ENCODE results near the gene DNAH10.

Gene DNAH10

DNA sequence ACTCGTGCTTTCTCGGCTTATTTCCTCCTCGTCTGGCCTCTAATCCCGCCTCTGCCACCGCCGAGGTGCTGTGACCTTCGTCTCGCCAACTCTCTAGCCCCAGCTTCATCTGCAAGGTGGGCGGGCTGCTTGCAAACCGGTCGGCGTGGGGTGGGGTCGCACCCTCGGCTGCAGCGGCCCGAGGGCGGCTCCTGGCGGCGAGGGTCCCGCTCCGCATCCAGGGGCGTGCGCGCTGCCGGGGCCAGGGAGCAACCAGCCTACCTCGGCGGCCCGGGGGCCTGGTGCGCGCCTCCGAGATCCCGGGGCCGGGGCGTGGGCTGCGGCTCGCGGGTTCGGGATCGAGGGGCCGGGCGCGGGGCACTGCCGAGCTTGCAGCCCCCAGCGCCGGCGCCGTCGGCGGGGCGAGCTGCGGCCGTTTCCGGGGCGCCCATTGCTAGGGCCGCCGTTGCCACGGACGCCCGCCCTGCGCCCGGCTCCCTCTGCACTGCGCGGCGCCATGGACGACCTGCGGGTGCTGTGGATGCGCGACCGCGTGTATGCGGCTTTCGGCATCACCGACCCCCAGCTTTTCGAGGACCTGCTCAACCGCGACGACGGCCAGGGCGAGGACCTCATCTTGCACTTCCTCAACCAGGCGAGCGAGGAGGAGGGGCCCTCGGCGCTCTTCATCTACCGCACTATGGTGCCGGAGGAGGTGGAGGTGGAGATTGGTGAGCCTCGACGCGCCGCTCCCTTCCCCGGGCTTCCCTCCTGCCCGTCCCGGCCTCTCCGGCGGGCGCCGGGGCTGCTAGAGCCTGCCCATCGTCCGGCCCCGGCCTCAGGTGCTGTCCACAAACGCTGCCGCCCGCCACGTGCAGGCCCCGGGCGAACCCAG is at the start of gene DNAH10:
Gene DNAH10 (plus strand): TSS at position 461 of the 874 bp plus-strand sequence. CDS start 36 bp downstream, at position 497.
- peak in 1 of 2 experiments; percentile 3 for DNase-seq

- DNase-seq, result no peak
These were observed 49.3 kb upstream of the DNAH10 start for GRCh38 chr12:123712780-123713319.

GRCh38 chr12:123713398-123713797 is 48.7 kb upstream of the DNAH10 start:
- DNase-seq, result no peak

- DNase-seq, result no peak
These were observed 48.1 kb upstream of the DNAH10 start for GRCh38 chr12:123713823-123714585.

GRCh38 chr12:123715195-123715594 is 46.9 kb upstream of the DNAH10 start:
- DNase-seq, result no peak

GRCh38 chr12:123717350-123717749 is 44.8 kb upstream of the DNAH10 start:
- DNase-seq, result no peak

GRCh38 chr12:123720141-123720814 is 41.8 kb upstream of the DNAH10 start:
- DNase-seq, result no peak

DNA sequence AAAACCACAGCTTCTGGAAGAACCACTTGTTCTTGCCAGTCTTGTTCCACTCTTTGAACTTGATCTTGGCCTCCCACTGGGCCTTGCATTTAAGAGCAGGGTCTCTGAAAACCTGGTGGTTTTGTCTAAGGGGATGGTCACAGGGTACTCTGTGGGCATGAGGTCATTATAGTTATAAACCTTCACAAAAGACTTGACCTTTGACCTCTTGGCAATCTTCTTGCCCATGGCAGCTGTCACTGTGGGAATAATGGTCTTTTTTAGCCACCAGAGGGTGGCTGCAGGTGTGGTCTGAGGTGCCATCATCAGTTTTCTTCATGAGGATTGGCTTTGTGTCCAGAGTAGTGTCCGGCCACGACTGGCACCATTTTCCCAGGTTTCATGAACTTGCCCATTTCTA is 40.9 kb upstream of the DNAH10 start:
- no peak for DNase-seq

GRCh38 chr12:123723011-123723410 is 39.1 kb upstream of the DNAH10 start:
- DNase-seq, result no peak

- DNase-seq, result no peak
These were observed 38.3 kb upstream of the DNAH10 start for GRCh38 chr12:123723765-123724164.

DNA sequence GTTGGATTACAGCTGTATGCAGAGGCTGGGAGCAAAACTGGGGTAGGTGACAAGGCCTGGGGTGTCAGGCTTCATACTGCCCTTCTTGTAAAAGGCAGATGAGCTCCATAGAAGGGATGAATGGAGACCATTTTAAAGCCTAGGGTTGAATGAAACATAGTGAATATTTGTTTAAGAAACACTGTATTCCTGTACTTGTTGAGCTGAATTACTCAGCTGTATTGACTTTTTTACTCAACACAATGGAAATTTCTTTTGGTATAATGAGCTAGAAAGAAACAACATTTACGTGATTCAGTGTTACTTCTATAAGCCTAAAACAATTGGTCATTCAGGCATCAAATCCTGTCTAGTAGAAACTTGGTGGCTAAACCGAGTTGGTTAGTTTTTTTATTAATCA is 35.9 kb upstream of the DNAH10 start:
- no peak for DNase-seq

GRCh38 chr12:123726962-123727361 is 35.1 kb upstream of the DNAH10 start:
- no peak for DNase-seq

DNA sequence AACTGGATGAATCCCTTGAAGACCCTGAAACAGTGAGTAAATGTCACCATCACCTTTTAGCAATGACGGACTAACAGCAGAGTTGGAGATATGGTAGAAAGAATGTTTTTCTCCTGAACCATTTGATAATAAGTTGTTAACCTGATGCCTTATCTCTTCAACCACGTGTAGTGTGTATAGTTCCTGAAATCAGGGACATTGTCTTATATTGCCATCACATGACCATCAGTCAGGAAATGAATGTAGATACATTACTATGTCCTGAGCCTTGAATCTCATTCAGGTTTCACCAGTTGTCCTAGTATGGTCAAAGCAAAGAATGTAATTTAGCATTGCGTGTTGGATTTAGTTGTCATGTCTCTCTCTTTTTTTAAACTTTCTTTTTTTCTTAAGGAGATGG is 34.2 kb upstream of the DNAH10 start:
- no peak for DNase-seq

GRCh38 chr12:123731596-123731995 is 30.5 kb upstream of the DNAH10 start:
- DNase-seq, result no peak

DNA sequence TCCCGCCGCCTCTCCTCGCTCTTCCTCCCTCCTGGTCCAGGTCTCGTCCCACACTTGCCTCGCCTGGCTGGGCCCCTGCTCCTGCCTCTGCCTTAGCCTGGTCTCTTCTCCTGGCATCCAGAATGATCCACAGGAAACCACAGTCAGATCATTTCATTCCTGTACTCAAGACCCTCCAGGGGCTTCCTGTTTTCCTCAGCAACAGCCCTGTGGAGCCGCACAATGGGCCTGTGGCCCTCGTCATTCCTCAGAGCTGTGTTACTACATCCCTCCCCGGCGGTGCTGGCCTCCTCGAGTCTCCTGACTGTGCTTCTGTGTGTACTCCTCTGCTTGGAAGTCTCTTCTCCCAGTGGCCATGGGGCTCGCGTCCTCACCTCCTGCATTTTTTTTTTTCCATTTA is 29.9 kb upstream of the DNAH10 start:
- DNase-seq, result no peak

DNA sequence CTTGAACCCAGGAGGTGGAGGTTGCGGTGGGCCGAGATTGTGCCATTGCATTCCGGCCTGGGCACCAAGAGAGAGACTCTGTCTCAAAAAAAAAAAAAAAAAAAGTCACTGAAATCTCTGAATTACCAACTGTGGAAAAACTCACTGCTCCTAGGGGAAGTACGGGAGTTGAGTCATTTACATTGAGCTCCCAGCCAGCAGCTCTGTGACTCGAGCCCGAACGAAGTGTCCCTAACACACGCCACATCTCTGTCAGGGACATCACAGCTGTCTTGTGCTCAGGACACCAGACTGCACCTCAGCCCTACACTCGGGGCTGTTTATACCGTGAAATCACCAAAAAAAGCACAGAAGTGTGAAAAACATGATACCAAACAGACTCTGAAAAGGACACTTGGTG is 28.9 kb upstream of the DNAH10 start:
- DNase-seq, result no peak

DNA sequence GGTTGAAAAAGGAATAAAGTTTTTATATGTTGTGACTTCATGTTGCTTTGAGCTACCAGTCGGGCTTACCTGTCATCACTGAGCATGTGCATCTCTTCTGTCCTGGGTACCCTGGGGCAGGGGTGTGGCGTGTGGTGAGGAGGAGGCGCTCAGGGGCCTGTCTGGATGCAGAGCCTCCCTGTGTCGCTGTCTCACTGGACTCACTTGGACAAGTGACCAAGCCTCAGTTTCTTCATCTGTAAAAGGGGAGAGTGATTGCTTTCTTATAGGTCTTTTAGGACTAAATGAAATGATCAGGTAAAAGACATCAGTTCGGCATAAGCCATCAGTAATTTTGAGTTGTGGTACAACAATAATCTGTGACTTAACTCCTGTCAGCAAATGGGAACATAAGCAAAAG is 27.8 kb upstream of the DNAH10 start:
- no peak for DNase-seq

- DNase-seq, result no peak
These were observed 20.0 kb upstream of the DNAH10 start for GRCh38 chr12:123741937-123742572.

DNA sequence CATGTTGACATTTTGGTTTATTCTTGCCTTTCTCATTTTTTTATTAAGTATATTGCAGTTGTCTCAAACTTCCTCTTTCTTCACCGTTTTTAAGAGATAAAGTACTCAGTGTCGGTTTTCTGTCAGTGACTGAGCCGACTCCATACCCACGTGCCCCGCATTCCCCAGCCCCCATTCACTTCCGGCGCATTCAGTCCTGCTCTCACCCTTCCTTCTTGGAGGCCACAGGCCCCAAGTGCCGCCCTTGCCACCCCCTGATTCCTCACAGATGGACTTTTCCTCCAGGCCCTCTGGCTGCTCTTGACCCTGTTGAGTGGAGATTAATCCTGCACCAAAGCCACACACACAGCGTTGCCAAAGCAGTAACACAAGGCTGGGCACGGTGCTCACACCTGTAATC is 19.1 kb upstream of the DNAH10 start:
- peak; percentile 43 to 68 for DNase-seq

- DNase-seq, result no peak
These were observed 17.3 kb upstream of the DNAH10 start for GRCh38 chr12:123744836-123745235.

DNA sequence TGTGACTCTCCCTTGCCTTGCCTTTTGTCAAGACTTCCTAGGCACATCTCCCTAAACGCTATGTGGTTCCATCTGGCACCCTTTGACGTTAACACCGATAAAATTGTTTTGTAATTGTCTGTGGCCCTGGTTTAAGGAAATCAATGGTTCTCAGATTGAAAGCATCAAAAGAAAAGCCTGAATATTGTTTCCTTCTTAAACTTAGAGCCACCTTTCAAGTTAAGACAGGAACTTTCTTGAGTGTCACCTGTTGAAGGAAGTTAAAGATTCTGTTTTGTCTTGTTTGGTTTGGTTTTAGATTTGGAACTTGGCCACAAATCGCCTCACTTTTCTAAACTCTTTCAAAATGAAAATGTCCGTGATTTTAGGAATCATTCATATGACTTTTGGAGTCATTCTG is 14.8 kb upstream of the DNAH10 start:
- no peak for DNase-seq

- DNase-seq, result peak; percentile 60 to 72
These were observed 13.9 kb upstream of the DNAH10 start for GRCh38 chr12:123748161-123748560.

- DNase-seq, result no peak
These were observed 13.4 kb upstream of the DNAH10 start for GRCh38 chr12:123748661-123749060.
